Endothelial cell of umbilical vein (primary cell): ENCODE results near the gene EVI5. TPM values are rescaled to one million over a fixed set of nuclear protein-coding genes. Genes with fewer than 3 reads are reported as not detected.

ENCODE experiments used
- BruUV-seq: library from RNA; stranded (reverse); fragments of 400-500 nt; replicated peaks from 2 replicates; lab custom pipeline; 2021; lab: Mats Ljungman, UMichigan
- CTCF ChIA-PET: fragments of 300-600, 350-600 bp; sonication (Branson Sonifier 250); formaldehyde crosslinking; loops from one replicate; lab custom pipeline; 2021; ENCODE audit warnings: antibody characterized with exemption, inconsistent platforms; lab: Charles Lee
- POLR2A ChIA-PET: fragments of 300-600, 350-600 bp; sonication (Branson Sonifier 250); formaldehyde crosslinking; loops from one replicate; lab custom pipeline; 2021; ENCODE audit warnings: antibody characterized with exemption, inconsistent platforms; lab: Charles Lee
- DNase-seq: peaks from one replicate; pipeline ENCODE4 v3.0.0-alpha.2; 2011; ENCODE audit warnings: low read depth, low spot score
- FAIRE-seq: peaks from 2 replicates; lab custom pipeline; 2011; peaks lifted over from hg19 to GRCh38; lab: Jason Lieb, UNC
- H2AFZ ChIP-seq: 2 replicates; pipeline ENCODE4 v1.6.0; 2012; ENCODE audit warnings: low read depth, low read length, control low read depth, inconsistent platforms
- H3K27ac ChIP-seq: 2 replicates; pipeline ENCODE4 v1.5.1; 2011; ENCODE audit warnings: low read depth, mild to moderate bottlenecking, control low read depth, low read length, moderate library complexity; ENCODE audit not compliant: insufficient read depth
- H3K27me3 ChIP-seq, 2 experiments: 2 replicates each; pipeline versions ENCODE4 v1.6.0 to v1.6.1; 2011; ENCODE audit warnings: low read length in 2 of 2, mixed read lengths in 1 of 2; ENCODE audit not compliant: control insufficient read depth in 2 of 2, insufficient read depth in 2 of 2
- H3K36me3 ChIP-seq, 2 experiments: 2 replicates in 1 of 2; 3 replicates in 1 of 2; pipeline ENCODE4 v1.5.1; 2011; ENCODE audit warnings: low read length in 2 of 2, mild to moderate bottlenecking in 1 of 2, moderate library complexity in 1 of 2; ENCODE audit not compliant: control insufficient read depth in 2 of 2, insufficient read depth in 2 of 2; ENCODE audit errors: extremely low read depth in 1 of 2
- H3K4me1 ChIP-seq: 3 replicates; pipeline ENCODE4 v1.5.1; 2011; ENCODE audit warnings: mild to moderate bottlenecking, low read length; ENCODE audit not compliant: control insufficient read depth, insufficient read depth; ENCODE audit errors: extremely low read depth
- H3K4me2 ChIP-seq: 2 replicates; pipeline ENCODE4 v1.6.1; 2011; ENCODE audit warnings: low read length, control low read depth, mixed read lengths; ENCODE audit not compliant: insufficient read depth
- H3K4me3 ChIP-seq, 3 experiments: fragments of 200-600 bp in 1 of 3; sonication (generic), shearing (Covaris generic) in 1 of 3; replicated peaks in 1 of 3; 2 replicates each; pipeline ENCODE4 v1.5.1; 2011 to 2016; ENCODE audit warnings: control low read depth in 3 of 3, low read length in 3 of 3, mild to moderate bottlenecking in 2 of 3, inconsistent platforms in 1 of 3, low read depth in 1 of 3, moderate library complexity in 1 of 3; ENCODE audit not compliant: insufficient read depth in 1 of 3
- H3K79me2 ChIP-seq: 2 replicates; pipeline ENCODE4 v1.6.0; 2012; ENCODE audit warnings: low read length, inconsistent platforms; ENCODE audit not compliant: control insufficient read depth, insufficient read depth
- H3K9ac ChIP-seq: replicated peaks from 2 replicates; pipeline ENCODE3; 2011; ENCODE audit warnings: low read length, control low read depth; ENCODE audit not compliant: insufficient read depth; ENCODE audit errors: extremely low read depth
- H3K9me1 ChIP-seq: replicated peaks from 3 replicates; pipeline ENCODE4 v1.6.0; 2011; ENCODE audit warnings: mild to moderate bottlenecking, low read length; ENCODE audit not compliant: control insufficient read depth, insufficient read depth; ENCODE audit errors: extremely low read depth
- H3K9me3 ChIP-seq: replicated peaks from 2 replicates; pipeline ENCODE4 v1.5.1; 2012; ENCODE audit warnings: low read length, inconsistent platforms; ENCODE audit not compliant: control insufficient read depth, insufficient read depth
- H4K20me1 ChIP-seq: replicated peaks from 2 replicates; pipeline ENCODE3; 2011; ENCODE audit warnings: mild to moderate bottlenecking, low read length; ENCODE audit not compliant: control insufficient read depth, insufficient read depth; ENCODE audit errors: extremely low read depth
- CTCF ChIP-seq, 2 donors: IDR thresholded peaks; 1 replicate in 1 of 2; 2 replicates in 1 of 2; pipeline ENCODE4 v1.5.1; 2011; ENCODE audit warnings: low read length in 2 of 2, mild to moderate bottlenecking in 2 of 2, moderate library complexity in 2 of 2, control low read depth in 1 of 2, inconsistent platforms in 1 of 2, low read depth in 1 of 2; ENCODE audit not compliant: insufficient read depth in 1 of 2; ENCODE audit errors: extremely low read depth in 1 of 2
- EZH2 ChIP-seq: IDR thresholded peaks from 2 replicates; pipeline ENCODE4 v1.6.1; 2012; ENCODE audit warnings: borderline replicate concordance, low read depth, mild to moderate bottlenecking, moderate library complexity, low read length, inconsistent platforms; ENCODE audit not compliant: severe bottlenecking
- FOS ChIP-seq: IDR thresholded peaks from 2 replicates; pipeline ENCODE4 v1.6.1; 2011; ENCODE audit warnings: mild to moderate bottlenecking, low read length, moderate library complexity, borderline replicate concordance; ENCODE audit not compliant: insufficient read depth
- GATA2 ChIP-seq: IDR thresholded peaks from 2 replicates; pipeline ENCODE4 v1.7.0; 2011; ENCODE audit warnings: low read depth, mild to moderate bottlenecking, moderate library complexity, mixed read lengths, low read length; ENCODE audit not compliant: insufficient read length, insufficient read depth
- JUN ChIP-seq: IDR thresholded peaks from 2 replicates; pipeline ENCODE4 v1.6.1; 2011; ENCODE audit warnings: borderline replicate concordance, low read depth; ENCODE audit not compliant: insufficient read length, insufficient read depth
- MAX ChIP-seq: IDR thresholded peaks from 2 replicates; pipeline ENCODE4 v1.6.1; 2011; ENCODE audit not compliant: insufficient read depth, insufficient read length
- MYC ChIP-seq: IDR thresholded peaks from one replicate; pipeline ENCODE4 v1.6.1; 2011; ENCODE audit warnings: mild to moderate bottlenecking, low read depth, low read length
- POLR2A ChIP-seq: IDR thresholded peaks from 2 replicates; pipeline ENCODE4 v1.6.1; 2012; ENCODE audit warnings: low read depth, mild to moderate bottlenecking, control low read depth, low read length
- POLR2AphosphoS5 ChIP-seq: IDR thresholded peaks from 2 replicates; pipeline ENCODE4 v1.6.1; 2012; ENCODE audit warnings: low read depth, mild to moderate bottlenecking, control low read depth, low read length, moderate library complexity; ENCODE audit not compliant: insufficient read depth
- dilution Hi-C: fragments of 300-500 bp; cut with MboI; formaldehyde crosslinking; loops from one replicate; pipeline ENCODE4 v1.15.0; 2019; ENCODE audit warnings: low sequenced_read_pairs; ENCODE audit not compliant: extremely low pct_ligation_motif_present
- intact Hi-C: fragments of 100-400 bp; cut with micrococcal nuclease; formaldehyde crosslinking; loops from one replicate; pipeline ENCODE4 v1.10.0; 2022
- polyA plus RNA-seq, 4 experiments: library from polyadenylated mRNA; depleted of rRNA in 3 of 4; stranded (reverse) in 3 of 4; unstranded in 1 of 4; fragments of >200 nt; gene quantifications; 2 replicates each; pipeline versions ENCODE4 v1.2.1 to v1.2.3, GENCODE V29; 2011 to 2012; ENCODE audit warnings: missing spikeins in 1 of 4
- total RNA-seq: library from RNA; stranded (reverse); gene quantifications from 2 replicates; pipeline ENCODE4 v1.2.3, GENCODE V29; 2021

Gene EVI5
- total and polyA plus RNA-seq, 2 donors (not counting 3 experiments of a cell fraction or from before 2014, with no cell fraction given), result 5.0 to 26.2 TPM

- H3K27ac ChIP-seq, result peak overlapping the region; percentile 97
- peak overlapping the region; percentile 73 to 88 (median 77) for H3K4me3 ChIP-seq
- no peaks in the 10 kb centered on the region for H4K20me1 ChIP-seq
- ChIA-PET POLR2A (interaction anchor here (0.6 to 1.2 kb wide), 2 partner anchors 48 to 283 kb away, joined by 6 read pairs; partner anchors contain the start of gene RPL5), CTCF (interaction anchor here (0.8 to 4.8 kb wide), 10 partner anchors 11 to 474 kb away, joined by 4 to 43 read pairs (median 6); partner anchors contain the start of gene RPL5)
- H3K9ac ChIP-seq, result peak overlapping the region; percentile 96
- TSS peak; percentile 31 for BruUV-seq
- H3K9me3 ChIP-seq, result no peaks in the 10 kb centered on the region
- no peaks in the 10 kb centered on the region for H3K9me1 ChIP-seq
- dilution Hi-C loops (no loop called here), intact Hi-C loops (loop anchor here (1.0 kb wide), 3 partner anchors 34 to 48 kb away; partner anchors contain the start of gene RPL5)
- H2AFZ ChIP-seq, result peak overlapping the region; percentile 88
- H3K79me2 ChIP-seq, result peaks cover 28% of the 10 kb centered on the region
- H3K27me3 ChIP-seq, result no peaks in the 10 kb centered on the region
- H3K36me3 ChIP-seq, result no peaks in the 10 kb centered on the region
- FAIRE-seq (peak; percentile 82), DNase-seq (peak; percentile 62)
- peak overlapping the region; percentile 97 for H3K4me2 ChIP-seq
- TF ChIP-seq MAX (no peak), POLR2AphosphoS5 (no peak), CTCF (IDR thresholded peaks at IDR 0.05; ENCODE audit: extremely low read depth in 1 of 2, insufficient read depth in 1 of 2, low read depth in 1 of 2, low read length in 2 of 2) (no peak), GATA2 (peak; percentile 39), POLR2A (no peak), EZH2 (no peak), JUN (no peak), FOS (peak; percentile 18), MYC (no peak)
- peaks cover 3% of the 10 kb centered on the region for H3K4me1 ChIP-seq
Measured at GRCh38 chr1:92784021-92784638, 778 bp downstream of the EVI5 start.
